SK-N-SH treated with all-trans-retinoic acid at 6 μM for 48 hours (cell line): ENCODE measurements around the gene ZNF446.

ENCODE experiments used
- ARNTL ChIP-seq: fragments of 450-650 bp; formaldehyde crosslinking; IDR thresholded peaks from 2 replicates; pipeline ENCODE4 v1.5.0; 2020; ENCODE audit warnings: low read depth, mild to moderate bottlenecking, moderate library complexity, borderline replicate concordance
- OSR1 ChIP-seq: fragments of 250-450 bp; sonication (Bioruptor Pico); IDR thresholded peaks from 2 replicates; pipeline ENCODE4 v1.8.0; 2022; ENCODE audit warnings: moderate library complexity, mild to moderate bottlenecking, inconsistent platforms
- PPARA ChIP-seq: fragments of 250-450 bp; sonication (Bioruptor Pico); IDR thresholded peaks from 2 replicates; pipeline ENCODE4 v1.5.0; 2020; ENCODE audit warnings: mild to moderate bottlenecking, borderline replicate concordance
- RARB ChIP-seq: fragments of 250-450 bp; sonication (Bioruptor Pico); IDR thresholded peaks from 2 replicates; pipeline ENCODE4 v1.8.0; 2021; ENCODE audit warnings: mild to moderate bottlenecking, moderate library complexity
- SNAI2 ChIP-seq: fragments of 250-450 bp; sonication (Bioruptor Pico); IDR thresholded peaks from 2 replicates; pipeline ENCODE4 v1.5.0; 2020; ENCODE audit warnings: mild to moderate bottlenecking, moderate library complexity
- TOX ChIP-seq: fragments of 250-450 bp; sonication (Bioruptor Pico); IDR thresholded peaks from 2 replicates; pipeline ENCODE4 v1.8.0; 2021; ENCODE audit warnings: mild to moderate bottlenecking, moderate library complexity, borderline replicate concordance
- ZFP30 ChIP-seq: fragments of 450-650 bp; formaldehyde crosslinking; IDR thresholded peaks from 2 replicates; pipeline ENCODE4 v1.5.0; 2022; ENCODE audit warnings: mild to moderate bottlenecking, moderate library complexity
- ZNF565 ChIP-seq: fragments of 450-650 bp; formaldehyde crosslinking; conservative IDR thresholded peaks from 2 replicates; pipeline ENCODE4 v1.5.0; 2020; ENCODE audit warnings: low read depth, mild to moderate bottlenecking, moderate library complexity
- ZNF70 ChIP-seq: fragments of 450-650 bp; formaldehyde crosslinking; IDR thresholded peaks from 2 replicates; pipeline ENCODE4 v1.5.0; 2020; ENCODE audit warnings: mild to moderate bottlenecking, moderate library complexity
- ZNF8 ChIP-seq: fragments of 450-650 bp; formaldehyde crosslinking; IDR thresholded peaks from 2 replicates; pipeline ENCODE4 v1.5.0; 2020; ENCODE audit warnings: mild to moderate bottlenecking, moderate library complexity
- TF ChIP-seq, protein P1 (sequence below): fragments of 250-450 bp; sonication (Bioruptor Pico); IDR thresholded peaks from 2 replicates; pipeline ENCODE4 v1.8.0; 2020; ENCODE audit warnings: mild to moderate bottlenecking, moderate library complexity, borderline replicate concordance
- TF ChIP-seq, protein P2 (sequence below): fragments of 250-450 bp; sonication (Bioruptor Pico); IDR thresholded peaks from 2 replicates; pipeline ENCODE4 v1.5.1; 2021; ENCODE audit warnings: mild to moderate bottlenecking, moderate library complexity
- TF ChIP-seq, protein P3 (sequence below): fragments of 250-450 bp; sonication (Bioruptor Pico); IDR thresholded peaks from 2 replicates; pipeline ENCODE4 v1.5.1; 2020; ENCODE audit warnings: low read depth, mild to moderate bottlenecking, moderate library complexity

DNA sequence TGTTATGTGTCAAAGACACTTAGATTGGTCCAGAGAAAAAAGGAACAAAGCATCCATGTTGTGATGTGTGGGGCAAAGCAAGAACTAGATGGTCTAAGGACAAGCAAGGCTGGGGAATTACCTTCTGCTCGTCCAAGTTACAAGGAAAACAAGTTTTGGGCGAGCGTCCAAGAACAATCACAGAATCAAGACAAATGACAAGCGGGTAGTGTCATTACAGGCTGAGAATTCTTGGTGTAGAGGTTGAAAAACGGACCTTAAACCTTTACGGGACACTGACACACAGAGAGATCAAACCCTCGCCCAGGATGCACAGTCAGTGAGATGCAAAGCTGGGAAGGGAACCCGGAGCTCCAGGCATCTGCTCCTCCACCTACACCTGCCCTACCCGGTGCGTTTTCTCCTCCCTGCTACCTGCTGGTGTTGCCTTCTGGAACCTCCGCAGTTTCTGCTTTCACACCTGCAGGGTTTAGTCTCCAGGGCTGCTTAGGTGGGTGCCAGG, 25.2 kb upstream of the ZNF446 start:
- no peak for TF ChIP-seq PPARA (CRISPR knock-in tag)
- no peak for TF ChIP-seq OSR1
- TF ChIP-seq, protein P1, sequence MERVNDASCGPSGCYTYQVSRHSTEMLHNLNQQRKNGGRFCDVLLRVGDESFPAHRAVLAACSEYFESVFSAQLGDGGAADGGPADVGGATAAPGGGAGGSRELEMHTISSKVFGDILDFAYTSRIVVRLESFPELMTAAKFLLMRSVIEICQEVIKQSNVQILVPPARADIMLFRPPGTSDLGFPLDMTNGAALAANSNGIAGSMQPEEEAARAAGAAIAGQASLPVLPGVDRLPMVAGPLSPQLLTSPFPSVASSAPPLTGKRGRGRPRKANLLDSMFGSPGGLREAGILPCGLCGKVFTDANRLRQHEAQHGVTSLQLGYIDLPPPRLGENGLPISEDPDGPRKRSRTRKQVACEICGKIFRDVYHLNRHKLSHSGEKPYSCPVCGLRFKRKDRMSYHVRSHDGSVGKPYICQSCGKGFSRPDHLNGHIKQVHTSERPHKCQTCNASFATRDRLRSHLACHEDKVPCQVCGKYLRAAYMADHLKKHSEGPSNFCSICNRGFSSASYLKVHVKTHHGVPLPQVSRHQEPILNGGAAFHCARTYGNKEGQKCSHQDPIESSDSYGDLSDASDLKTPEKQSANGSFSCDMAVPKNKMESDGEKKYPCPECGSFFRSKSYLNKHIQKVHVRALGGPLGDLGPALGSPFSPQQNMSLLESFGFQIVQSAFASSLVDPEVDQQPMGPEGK (CRISPR knock-in tag), result no peak
- TF ChIP-seq ZNF8 (CRISPR knock-in tag), result no peak
- no peak for TF ChIP-seq ZNF565
- no peak for TF ChIP-seq SNAI2
- no peak for TF ChIP-seq RARB (CRISPR knock-in tag)
- TF ChIP-seq ARNTL (CRISPR knock-in tag), result no peak
- TF ChIP-seq ZFP30 (CRISPR knock-in tag), result no peak
- TF ChIP-seq ZNF70 (CRISPR knock-in tag), result no peak
- no peak for TF ChIP-seq TOX (CRISPR knock-in tag)
- TF ChIP-seq, protein P2, sequence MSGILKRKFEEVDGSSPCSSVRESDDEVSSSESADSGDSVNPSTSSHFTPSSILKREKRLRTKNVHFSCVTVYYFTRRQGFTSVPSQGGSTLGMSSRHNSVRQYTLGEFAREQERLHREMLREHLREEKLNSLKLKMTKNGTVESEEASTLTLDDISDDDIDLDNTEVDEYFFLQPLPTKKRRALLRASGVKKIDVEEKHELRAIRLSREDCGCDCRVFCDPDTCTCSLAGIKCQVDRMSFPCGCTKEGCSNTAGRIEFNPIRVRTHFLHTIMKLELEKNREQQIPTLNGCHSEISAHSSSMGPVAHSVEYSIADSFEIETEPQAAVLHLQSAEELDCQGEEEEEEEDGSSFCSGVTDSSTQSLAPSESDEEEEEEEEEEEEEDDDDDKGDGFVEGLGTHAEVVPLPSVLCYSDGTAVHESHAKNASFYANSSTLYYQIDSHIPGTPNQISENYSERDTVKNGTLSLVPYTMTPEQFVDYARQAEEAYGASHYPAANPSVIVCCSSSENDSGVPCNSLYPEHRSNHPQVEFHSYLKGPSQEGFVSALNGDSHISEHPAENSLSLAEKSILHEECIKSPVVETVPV (CRISPR knock-in tag), result no peak
- TF ChIP-seq, protein P3, sequence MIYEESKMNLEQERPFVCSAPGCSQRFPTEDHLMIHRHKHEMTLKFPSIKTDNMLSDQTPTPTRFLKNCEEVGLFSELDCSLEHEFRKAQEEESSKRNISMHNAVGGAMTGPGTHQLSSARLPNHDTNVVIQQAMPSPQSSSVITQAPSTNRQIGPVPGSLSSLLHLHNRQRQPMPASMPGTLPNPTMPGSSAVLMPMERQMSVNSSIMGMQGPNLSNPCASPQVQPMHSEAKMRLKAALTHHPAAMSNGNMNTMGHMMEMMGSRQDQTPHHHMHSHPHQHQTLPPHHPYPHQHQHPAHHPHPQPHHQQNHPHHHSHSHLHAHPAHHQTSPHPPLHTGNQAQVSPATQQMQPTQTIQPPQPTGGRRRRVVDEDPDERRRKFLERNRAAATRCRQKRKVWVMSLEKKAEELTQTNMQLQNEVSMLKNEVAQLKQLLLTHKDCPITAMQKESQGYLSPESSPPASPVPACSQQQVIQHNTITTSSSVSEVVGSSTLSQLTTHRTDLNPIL, result no peak
